8988T (cell line): ENCODE results near the gene EAPP.
"Not testable (repeated sequence)": the region's sequence is repeated elsewhere in the genome, so short reads cannot be mapped to it uniquely, and the experiment has no call there.

Experiments used
- DNase-seq: peaks from one replicate; pipeline ENCODE4 v3.0.0; 2011

Gene EAPP

GRCh38 chr14:34539407-34540180 is at the start of gene EAPP:
TSS of gene EAPP (minus strand) at chr14:34539701. CDS start at chr14:34539628, 73 bp downstream.
- peak; percentile 86 for DNase-seq

GRCh38 chr14:34583525-34583924 is 44.0 kb upstream of the EAPP start:
- no peak for DNase-seq

- no peak for DNase-seq
Observed at GRCh38 chr14:34582117-34582680, 42.7 kb upstream of the EAPP start.

DNA sequence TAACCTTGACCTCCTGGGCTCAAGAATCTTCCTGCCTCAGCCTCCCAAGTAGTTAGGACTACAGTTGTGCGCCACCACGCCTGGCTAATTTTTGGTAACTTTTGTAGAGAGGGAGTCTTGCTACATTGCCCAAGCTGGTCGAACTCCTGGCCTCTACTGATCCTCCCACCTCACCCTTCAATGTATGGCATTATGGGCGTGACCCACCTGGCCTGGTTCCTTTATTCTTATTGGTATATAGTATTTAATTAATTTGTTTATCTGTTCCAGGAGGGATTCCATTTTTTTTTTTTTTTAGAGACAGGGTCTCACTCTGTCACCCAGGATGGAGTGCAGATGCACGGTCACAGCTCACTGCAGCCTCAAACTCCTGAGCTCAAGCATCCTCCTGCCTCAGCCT is 40.9 kb upstream of the EAPP start:
- no peak for DNase-seq

GRCh38 chr14:34571771-34572170 is 32.3 kb upstream of the EAPP start:
- DNase-seq = no peak

- DNase-seq = no peak
Observed at GRCh38 chr14:34569750-34570149, 30.2 kb upstream of the EAPP start.

DNA sequence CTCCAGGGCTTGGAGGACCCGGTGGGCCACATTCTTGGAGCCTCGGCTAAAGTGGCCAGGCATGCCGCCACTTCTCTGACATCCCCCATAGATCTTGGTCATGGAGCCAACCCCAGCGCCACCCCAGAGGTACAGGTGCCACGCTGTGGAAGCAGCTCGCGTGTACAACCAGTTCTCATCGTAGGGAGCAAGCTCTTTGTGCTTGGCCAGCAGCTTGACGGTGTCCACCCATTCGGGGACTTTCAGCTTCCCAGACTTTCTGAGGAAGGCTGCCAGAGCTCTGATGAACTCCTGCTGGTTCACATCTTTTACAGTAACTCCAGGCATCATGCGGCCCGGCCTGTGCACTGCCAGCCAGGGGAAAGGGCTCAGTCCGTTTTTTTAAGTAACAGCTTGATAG is 29.3 kb upstream of the EAPP start:
- DNase-seq = no peak

DNA sequence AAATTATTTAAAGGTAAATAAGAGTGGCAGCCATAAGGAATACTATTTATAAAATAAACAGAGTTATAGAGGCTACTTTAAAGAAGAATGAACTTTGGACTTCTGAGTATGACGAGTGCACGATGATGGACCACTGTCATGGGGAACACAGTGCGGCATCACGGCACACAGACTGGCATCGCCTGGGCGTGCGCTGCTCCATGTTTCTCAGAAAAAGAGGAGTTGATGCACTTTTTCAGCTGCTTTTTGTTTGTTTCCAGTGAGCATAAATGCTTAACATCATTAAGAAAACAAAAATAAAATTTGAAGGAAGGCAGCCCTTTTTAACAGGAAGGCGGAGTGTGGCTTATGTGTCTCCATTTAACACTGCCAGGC is 23.3 kb upstream of the EAPP start:
- DNase-seq = no peak

DNA sequence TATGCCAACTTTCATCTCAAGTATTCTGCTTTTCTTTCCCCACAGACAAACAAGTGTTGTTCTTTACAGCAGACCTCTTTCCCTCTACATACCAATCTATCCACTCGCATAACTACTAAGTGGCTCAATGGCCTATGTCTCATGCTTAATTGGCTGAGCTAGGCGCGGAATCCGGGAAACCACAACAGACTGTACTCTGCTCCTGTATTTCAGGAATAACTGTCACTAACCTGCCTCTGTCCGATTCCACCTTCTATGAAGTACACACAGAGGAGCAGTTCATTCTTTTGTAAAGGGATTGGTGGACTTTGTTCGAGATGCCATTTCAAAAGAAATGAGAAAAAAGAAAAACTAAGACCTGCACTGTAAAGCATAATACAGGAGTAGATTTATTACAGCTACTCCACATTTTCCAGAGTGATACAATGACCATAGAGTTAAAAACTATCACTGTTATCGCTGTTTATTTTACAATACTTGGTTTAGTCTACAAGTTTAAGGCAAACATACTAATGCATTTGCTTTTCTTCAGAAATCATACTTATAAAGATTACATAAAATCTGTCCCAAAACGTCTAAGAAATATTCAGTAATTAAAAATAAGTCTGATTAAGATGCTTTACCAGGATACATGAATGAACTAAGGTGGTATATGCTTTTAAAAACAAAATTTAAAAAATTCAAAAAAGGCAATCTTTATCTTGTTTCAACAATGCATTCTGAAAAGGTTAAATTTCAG is 22.7 kb upstream of the EAPP start:
- DNase-seq = not testable (repeated sequence)

- not testable (repeated sequence) for DNase-seq
Observed at GRCh38 chr14:34556498-34556829, 17.0 kb upstream of the EAPP start.

GRCh38 chr14:34555583-34556497 is 16.3 kb upstream of the EAPP start:
- not testable (repeated sequence) for DNase-seq

GRCh38 chr14:34554540-34555250 is 15.2 kb upstream of the EAPP start:
- DNase-seq = no peak

GRCh38 chr14:34549276-34549966 is 9.9 kb upstream of the EAPP start:
- DNase-seq = not testable (repeated sequence)

DNA sequence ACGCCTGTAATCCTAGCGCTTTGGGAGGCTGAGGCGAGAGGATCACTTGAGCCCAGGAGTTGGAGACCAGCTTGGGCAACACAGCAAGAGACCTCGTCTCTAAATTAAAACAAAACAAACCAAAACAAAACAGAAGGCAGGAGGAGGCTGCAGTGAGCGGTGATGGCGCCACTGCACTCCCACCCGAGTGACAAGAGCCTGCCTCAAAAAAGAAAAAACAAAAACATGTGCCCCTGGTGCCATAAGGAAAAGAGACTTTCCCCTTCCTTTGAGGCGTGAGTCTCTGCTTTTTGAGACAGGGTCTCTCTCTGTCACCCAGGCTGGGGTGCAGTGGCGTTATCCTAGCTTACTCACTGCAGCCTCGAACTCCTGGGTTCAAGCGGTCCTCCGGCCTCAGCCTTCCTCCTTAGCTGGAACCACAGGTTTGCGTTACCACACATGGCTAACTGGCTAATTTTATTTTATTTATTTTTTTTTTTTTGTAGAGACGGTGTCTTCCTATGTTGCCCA is 9.0 kb upstream of the EAPP start:
- DNase-seq = no peak

DNA sequence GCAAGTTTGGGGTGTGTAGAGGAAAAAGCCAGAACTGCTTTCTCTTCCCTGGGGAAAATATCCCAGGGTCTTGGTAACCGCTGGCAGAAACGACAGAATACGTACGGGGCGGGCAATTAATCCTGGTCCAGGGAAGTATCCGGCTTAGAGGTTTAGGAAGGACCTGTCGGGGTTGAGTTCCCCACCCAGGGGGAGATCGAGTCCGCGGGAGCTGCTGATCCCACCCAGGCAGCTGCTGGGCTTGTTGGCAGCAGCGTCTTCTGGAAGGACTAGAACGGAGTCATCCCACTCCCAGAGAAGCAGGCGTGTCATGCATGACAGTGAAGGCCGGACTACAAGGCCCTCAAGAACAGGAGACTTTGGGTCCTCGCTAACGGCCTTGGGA is 7.6 kb upstream of the EAPP start:
- DNase-seq = not testable (repeated sequence)

DNA sequence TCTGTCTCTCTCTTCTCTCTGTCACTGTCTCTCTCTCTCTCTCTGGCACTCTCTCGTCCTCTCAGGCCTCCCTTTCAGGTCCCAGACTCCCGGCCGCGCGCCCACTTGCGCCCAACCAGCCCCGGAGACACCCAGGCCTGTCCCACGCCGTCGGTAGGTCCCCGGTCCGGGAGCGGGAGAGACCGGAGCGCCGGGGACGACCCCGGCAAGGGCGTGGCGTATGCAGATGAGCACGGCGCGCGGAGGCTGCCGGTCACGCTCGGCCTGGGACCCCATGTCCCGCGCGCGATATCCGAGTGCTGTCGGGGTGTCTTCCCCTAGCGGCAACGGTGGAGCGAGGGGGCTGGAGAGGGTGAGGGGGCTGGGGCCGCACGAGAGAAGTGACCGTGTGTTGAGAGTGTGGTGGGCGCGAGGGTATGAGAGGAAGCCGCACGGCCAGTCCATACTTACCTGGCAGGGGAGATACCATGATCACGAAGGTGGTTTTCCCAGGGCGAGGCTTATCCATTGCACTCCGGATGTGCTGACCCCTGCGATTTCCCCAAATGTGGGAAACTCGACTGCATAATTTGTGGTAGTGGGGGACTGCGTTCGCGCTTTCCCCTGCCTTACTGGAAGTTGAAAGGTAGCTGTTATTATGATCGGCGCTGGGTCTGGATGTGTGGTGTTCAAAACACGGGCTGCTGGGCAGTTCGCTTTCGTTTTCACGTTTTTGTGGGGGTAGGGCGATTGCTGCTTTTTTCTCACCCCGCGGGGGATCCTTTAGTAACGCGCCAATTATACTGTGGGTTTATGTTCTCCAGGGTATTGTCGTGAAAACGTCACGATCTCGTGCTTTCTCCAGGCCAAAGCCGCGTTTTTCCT is 7.0 kb upstream of the EAPP start:
- DNase-seq = not testable (repeated sequence)

DNA sequence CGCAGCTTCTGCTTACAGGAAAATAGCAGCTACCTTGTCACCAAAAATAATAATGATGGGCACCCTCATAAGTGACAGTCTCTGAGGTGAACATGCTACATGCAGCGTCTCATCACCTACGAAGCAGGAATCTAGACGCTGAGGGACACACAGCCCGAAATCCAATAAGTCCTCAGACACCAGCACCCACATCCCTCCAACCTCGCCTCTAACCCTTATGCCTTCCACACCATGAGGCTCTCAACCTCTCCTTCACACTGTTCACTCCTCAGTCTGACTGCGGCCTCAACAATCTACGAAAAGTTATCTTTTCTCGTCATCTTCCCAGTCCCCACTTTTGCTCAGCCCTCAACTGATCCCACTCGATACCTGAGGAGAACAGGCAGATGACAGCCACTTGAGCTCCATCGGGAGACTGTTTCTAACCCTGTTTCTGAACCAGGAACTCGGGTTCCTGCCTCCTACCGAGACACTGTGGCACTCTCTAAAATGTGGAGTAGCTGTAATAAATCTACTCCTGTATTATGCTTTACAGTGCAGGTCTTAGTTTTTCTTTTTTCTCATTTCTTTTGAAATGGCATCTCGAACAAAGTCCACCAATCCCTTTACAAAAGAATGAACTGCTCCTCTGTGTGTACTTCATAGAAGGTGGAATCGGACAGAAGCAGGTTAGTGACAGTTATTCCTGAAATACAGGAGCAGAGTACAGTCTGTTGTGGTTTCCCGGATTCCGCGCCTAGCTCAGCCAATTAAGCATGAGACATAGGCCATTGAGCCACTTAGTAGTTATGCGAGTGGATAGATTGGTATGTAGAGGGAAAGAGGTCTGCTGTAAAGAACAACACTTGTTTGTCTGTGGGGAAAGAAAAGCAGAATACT is 919 bp upstream of the EAPP start:
- DNase-seq = not testable (repeated sequence)

- no peak for DNase-seq
Observed at GRCh38 chr14:34538871-34539406, 562 bp downstream of the EAPP start.

DNA sequence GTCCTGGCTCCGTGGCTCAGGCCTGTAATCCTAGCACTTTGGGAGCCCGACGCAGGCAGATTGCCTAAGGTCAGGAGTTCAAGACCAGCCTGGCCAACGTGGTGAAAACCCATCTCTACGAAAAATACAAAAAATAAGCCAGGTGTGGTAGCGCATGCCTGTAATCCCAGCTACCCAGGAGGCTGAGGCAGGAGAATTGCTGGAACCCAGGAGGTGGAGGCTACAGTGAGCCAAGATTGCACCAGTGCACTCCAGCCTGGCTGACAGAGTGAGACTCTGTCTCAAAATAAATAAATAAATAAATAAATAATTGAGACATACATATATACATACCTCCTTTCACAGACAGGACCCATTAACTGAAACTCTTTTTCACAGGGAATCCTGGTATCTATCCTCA is 1.4 kb downstream of the EAPP start:
- not testable (repeated sequence) for DNase-seq
